OCI-LY3 (cell line): Measurements from ENCODE around the gene TINCR.

ENCODE experiments used
- H2AFZ ChIP-seq: fragments of 200-600, 300-600 bp; shearing (Covaris generic); 2 replicates; pipeline ENCODE4 v1.6.0; 2014; ENCODE audit warnings: antibody characterized with exemption, low read depth, low read length
- H3K27ac ChIP-seq: fragments of 200-600, 300-600 bp; sonication (generic); 2 replicates; pipeline ENCODE4 v1.5.1; 2014; ENCODE audit warnings: mild to moderate bottlenecking, low read length, moderate library complexity, mixed read lengths
- H3K27me3 ChIP-seq: fragments of 200-600, 300-600 bp; sonication (generic); 2 replicates; pipeline ENCODE4 v1.6.1; 2014; ENCODE audit warnings: low read depth, low read length, mixed read lengths
- H3K36me3 ChIP-seq: fragments of 200-600, 300-600 bp; sonication (generic); replicated peaks from 2 replicates; pipeline ENCODE3; 2014; ENCODE audit warnings: low read depth, low read length, mixed read lengths
- H3K4me1 ChIP-seq: fragments of 300-600, 200-600 bp; sonication (generic); 2 replicates; pipeline ENCODE4 v1.6.1; 2014; ENCODE audit warnings: low read length, mixed read lengths
- H3K4me2 ChIP-seq: fragments of 200-600, 300-600 bp; sonication (generic); 2 replicates; pipeline ENCODE4 v1.6.1; 2014; ENCODE audit warnings: low read length, mixed read lengths
- H3K4me3 ChIP-seq: fragments of 300-600, 200-600 bp; sonication (generic); 2 replicates; pipeline ENCODE4 v1.5.1; 2014; ENCODE audit warnings: antibody characterized with exemption, mild to moderate bottlenecking, low read length, moderate library complexity
- H3K79me2 ChIP-seq: fragments of 300-600, 200-600 bp; shearing (Covaris generic); 2 replicates; pipeline ENCODE4 v1.6.1; 2014; ENCODE audit warnings: mild to moderate bottlenecking, low read length, mixed read lengths
- H3K9ac ChIP-seq: fragments of 300-600, 200-600 bp; shearing (Covaris generic); 2 replicates; pipeline ENCODE4 v1.6.0; 2014; ENCODE audit warnings: mild to moderate bottlenecking, low read length, moderate library complexity
- H3K9me3 ChIP-seq: fragments of 200-600, 300-600 bp; shearing (Covaris generic); 2 replicates; pipeline ENCODE4 v1.6.1; 2014; ENCODE audit warnings: low read length, mixed read lengths; ENCODE audit not compliant: insufficient read depth
- H4K20me1 ChIP-seq: fragments of 200-600, 300-600 bp; sonication (generic); 2 replicates; pipeline ENCODE4 v1.6.1; 2016; ENCODE audit warnings: low read length, mixed read lengths; ENCODE audit not compliant: insufficient read depth
- EZH2phosphoT487 ChIP-seq: fragments of 200-600 bp; shearing (Covaris generic); IDR thresholded peaks from 2 replicates; pipeline ENCODE4 v1.6.1; 2018; ENCODE audit warnings: antibody characterized with exemption, mixed run types, low read depth
- TF ChIP-seq, protein P1 (sequence below): fragments of 200-600, 300-600 bp; sonication (generic); IDR thresholded peaks from 2 replicates; pipeline ENCODE4 v1.5.1; 2014; ENCODE audit warnings: antibody characterized with exemption, low read length, low read depth

Gene TINCR

DNA sequence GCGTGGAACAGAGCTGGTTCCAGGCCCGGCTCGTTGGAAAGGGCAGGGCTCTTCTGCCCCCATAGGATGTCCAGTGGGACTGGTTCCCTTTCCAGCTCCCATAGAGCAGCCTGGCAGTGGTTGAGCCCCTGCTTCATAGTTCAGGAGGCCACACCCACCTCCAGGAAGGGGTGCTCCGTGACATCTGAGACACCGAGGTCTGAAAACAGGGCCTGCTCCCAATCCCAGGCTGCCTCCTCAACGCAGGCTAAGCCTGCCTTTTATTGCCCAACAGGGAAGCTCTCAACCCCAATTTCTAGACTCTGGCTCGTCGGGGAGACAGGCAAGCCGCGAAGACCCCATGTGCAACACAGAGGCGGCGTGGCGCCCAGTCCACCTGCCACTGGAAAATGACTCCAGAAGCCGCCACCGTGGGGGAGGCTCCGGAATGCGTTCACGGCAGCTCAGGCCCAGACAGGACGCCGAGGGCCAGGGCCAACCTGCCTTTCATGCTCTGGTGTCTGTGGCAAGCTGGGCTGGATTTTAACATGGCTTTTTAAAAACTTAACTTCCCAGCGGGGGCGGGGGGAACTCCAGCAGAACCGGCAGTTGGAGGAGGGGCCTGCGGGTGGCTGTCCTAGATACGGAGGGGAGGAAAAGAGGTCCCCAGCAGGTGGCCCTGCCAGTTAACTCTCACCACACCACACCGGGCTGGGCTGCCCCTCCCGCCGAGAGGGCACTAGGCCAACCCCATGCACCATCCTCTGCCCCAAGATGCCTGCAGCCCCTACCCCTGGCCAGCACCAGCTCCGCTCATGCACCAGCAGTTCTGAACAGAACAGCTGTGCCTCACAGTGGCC is 17.9 kb upstream of the TINCR start:
- H4K20me1 ChIP-seq = peaks cover 12% of the 10 kb centered on the region; the same call in 1 of the 2 replicates
- H3K4me3 ChIP-seq = no peak overlapping the region
- no peak for TF ChIP-seq EZH2phosphoT487
- TF ChIP-seq, protein P1, sequence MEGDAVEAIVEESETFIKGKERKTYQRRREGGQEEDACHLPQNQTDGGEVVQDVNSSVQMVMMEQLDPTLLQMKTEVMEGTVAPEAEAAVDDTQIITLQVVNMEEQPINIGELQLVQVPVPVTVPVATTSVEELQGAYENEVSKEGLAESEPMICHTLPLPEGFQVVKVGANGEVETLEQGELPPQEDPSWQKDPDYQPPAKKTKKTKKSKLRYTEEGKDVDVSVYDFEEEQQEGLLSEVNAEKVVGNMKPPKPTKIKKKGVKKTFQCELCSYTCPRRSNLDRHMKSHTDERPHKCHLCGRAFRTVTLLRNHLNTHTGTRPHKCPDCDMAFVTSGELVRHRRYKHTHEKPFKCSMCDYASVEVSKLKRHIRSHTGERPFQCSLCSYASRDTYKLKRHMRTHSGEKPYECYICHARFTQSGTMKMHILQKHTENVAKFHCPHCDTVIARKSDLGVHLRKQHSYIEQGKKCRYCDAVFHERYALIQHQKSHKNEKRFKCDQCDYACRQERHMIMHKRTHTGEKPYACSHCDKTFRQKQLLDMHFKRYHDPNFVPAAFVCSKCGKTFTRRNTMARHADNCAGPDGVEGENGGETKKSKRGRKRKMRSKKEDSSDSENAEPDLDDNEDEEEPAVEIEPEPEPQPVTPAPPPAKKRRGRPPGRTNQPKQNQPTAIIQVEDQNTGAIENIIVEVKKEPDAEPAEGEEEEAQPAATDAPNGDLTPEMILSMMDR = no peak
- H3K27ac ChIP-seq = no peak overlapping the region
- no peak overlapping the region for H3K4me2 ChIP-seq
- peaks cover 45% of the 10 kb centered on the region for H3K36me3 ChIP-seq
- H3K9me3 ChIP-seq = no peaks in the 10 kb centered on the region
- no peaks in the 10 kb centered on the region for H3K4me1 ChIP-seq
- H3K79me2 ChIP-seq = no peaks in the 10 kb centered on the region
- no peaks in the 10 kb centered on the region for H3K27me3 ChIP-seq
- H2AFZ ChIP-seq = no peak overlapping the region
- H3K9ac ChIP-seq = no peak overlapping the region

DNA sequence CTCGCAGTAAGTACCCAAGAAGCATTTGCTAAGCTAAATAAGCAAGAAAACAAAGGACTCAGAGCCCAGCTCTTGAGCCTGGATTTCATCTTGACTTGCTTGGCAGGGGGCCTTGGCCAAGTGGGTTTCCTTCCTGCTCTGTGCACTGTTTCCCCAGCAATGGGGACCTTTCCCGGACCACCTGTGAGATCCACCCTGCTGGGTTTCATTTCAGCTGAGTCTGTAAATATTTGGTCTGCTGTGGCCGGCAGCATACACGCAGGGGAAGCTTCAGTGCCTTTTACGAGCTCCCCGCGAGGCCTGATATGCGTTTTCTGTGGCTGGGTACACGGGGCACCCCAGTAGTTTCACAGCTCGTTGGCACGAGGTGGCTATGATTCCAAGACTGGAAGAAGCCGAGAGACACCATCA is 12.4 kb upstream of the TINCR start:
- Histone ChIP-seq H3K27ac (no peak overlapping the region), H3K79me2 (no peaks in the 10 kb centered on the region), H2AFZ (no peak overlapping the region), H3K27me3 (no peaks in the 10 kb centered on the region), H3K9me3 (no peaks in the 10 kb centered on the region), H3K9ac (no peak overlapping the region), H3K4me1 (no peaks in the 10 kb centered on the region), H3K4me3 (no peak overlapping the region), H3K36me3 (peaks cover 4% of the 10 kb centered on the region), H4K20me1 (peaks cover 7% of the 10 kb centered on the region; the same call in 1 of the 2 replicates), H3K4me2 (no peak overlapping the region)
- TF ChIP-seq EZH2phosphoT487 = no peak
- TF ChIP-seq, protein P1 = no peak

DNA sequence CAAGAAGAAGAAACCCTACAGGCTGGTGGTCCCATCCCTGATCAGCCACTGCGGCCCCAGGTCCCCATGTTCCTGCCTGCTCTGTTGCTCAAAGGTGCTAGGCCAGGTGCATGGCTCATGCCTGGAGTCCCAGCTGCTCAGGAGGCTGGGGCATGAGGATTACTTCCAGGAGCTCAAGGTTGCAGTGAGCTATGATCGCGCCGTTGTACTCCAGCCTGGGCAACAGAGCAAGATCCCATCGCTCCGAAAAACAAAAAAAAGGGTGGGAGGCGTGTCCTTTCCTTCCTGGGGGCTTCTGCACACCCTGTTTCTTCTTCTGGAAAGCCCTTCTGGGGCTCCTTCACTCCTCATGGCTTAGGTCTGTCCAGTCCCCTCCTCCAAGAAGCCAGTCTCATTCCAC is 11.9 kb upstream of the TINCR start:
- Histone ChIP-seq H3K9ac (no peak overlapping the region), H3K27ac (no peak overlapping the region), H3K9me3 (no peaks in the 10 kb centered on the region), H4K20me1 (peaks cover 7% of the 10 kb centered on the region; the same call in 1 of the 2 replicates), H3K4me1 (no peaks in the 10 kb centered on the region), H2AFZ (no peak overlapping the region), H3K27me3 (no peaks in the 10 kb centered on the region), H3K4me3 (no peak overlapping the region), H3K79me2 (no peaks in the 10 kb centered on the region), H3K36me3 (peaks cover 4% of the 10 kb centered on the region), H3K4me2 (no peak overlapping the region)
- TF ChIP-seq EZH2phosphoT487 = no peak
- TF ChIP-seq, protein P1 = no peak

DNA sequence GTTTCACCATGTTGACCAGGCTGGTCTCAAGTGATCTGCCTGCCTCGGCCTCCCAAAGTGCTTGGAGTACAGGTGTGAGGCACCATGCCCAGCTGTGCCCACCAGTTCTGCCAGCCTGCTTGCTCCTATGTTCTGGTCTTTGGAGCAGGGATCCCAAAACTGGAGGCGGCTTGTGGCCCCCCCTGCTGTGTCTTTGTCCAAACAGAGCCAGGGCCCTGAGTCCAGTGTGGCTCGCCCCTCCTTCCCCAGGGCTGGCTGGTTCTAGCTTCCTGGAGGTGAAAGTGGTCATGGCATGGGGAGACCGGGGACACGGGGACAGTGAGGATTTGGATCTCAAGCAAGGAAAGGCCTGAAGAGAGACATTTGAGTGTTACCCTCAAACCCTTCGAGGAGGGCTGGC is 11.5 kb upstream of the TINCR start:
- Histone ChIP-seq H3K79me2 (no peaks in the 10 kb centered on the region), H2AFZ (no peak overlapping the region), H3K4me1 (no peaks in the 10 kb centered on the region), H3K36me3 (peaks cover 4% of the 10 kb centered on the region), H3K4me3 (no peak overlapping the region), H3K9ac (no peak overlapping the region), H3K4me2 (no peak overlapping the region), H3K27me3 (no peaks in the 10 kb centered on the region), H3K27ac (no peak overlapping the region), H4K20me1 (peaks cover 7% of the 10 kb centered on the region; the same call in 1 of the 2 replicates), H3K9me3 (no peaks in the 10 kb centered on the region)
- TF ChIP-seq, protein P1 = no peak
- no peak for TF ChIP-seq EZH2phosphoT487
